SU-DHL-6 (cell line): ENCODE measurements around the gene SCO2.

ENCODE experiments used
- H2AFZ ChIP-seq: fragments of 200-600 bp; sonication (generic); 2 replicates; pipeline ENCODE4 v1.6.1; 2014; ENCODE audit warnings: low read depth, mild to moderate bottlenecking, moderate library complexity, mixed read lengths, antibody characterized with exemption, low read length; ENCODE audit not compliant: severe bottlenecking
- H3F3A ChIP-seq: fragments of 200-600 bp; shearing (Covaris generic); 2 replicates; pipeline ENCODE4 v1.6.0; 2016; ENCODE audit warnings: antibody characterized with exemption, mild to moderate bottlenecking; ENCODE audit not compliant: insufficient read depth
- H3K27ac ChIP-seq: fragments of 200-600 bp; sonication (generic); 2 replicates; pipeline ENCODE4 v1.5.1; 2016; ENCODE audit warnings: low read depth, mild to moderate bottlenecking, low read length, moderate library complexity, mixed read lengths
- H3K27me3 ChIP-seq: fragments of 200-600 bp; sonication (generic), shearing (Covaris generic); 2 replicates; pipeline ENCODE4 v1.6.0; 2014; ENCODE audit warnings: mild to moderate bottlenecking, low read length
- H3K36me3 ChIP-seq: fragments of 200-600 bp; sonication (generic); 2 replicates; pipeline ENCODE4 v1.6.1; 2014; ENCODE audit warnings: mild to moderate bottlenecking, low read length, mixed read lengths
- H3K4me2 ChIP-seq: fragments of 300-600, 200-600 bp; shearing (Covaris generic), sonication (generic); 2 replicates; pipeline ENCODE4 v1.6.0; 2014; ENCODE audit warnings: low read length, low read depth, mild to moderate bottlenecking; ENCODE audit not compliant: poor library complexity, severe bottlenecking
- H3K4me3 ChIP-seq: fragments of 200-600 bp; sonication (generic); 2 replicates; pipeline ENCODE4 v1.5.1; 2014; ENCODE audit warnings: antibody characterized with exemption, low read length, mild to moderate bottlenecking, mixed read lengths; ENCODE audit not compliant: insufficient read depth, poor library complexity, severe bottlenecking
- H3K79me2 ChIP-seq: fragments of 200-600 bp; sonication (generic); 2 replicates; pipeline ENCODE4 v1.6.1; 2014; ENCODE audit warnings: mild to moderate bottlenecking, low read length, moderate library complexity; ENCODE audit not compliant: insufficient read depth
- H3K9ac ChIP-seq: fragments of 200-600 bp; sonication (generic); 2 replicates; pipeline ENCODE4 v1.7.0; 2014; ENCODE audit warnings: mild to moderate bottlenecking, low read length
- H3K9me2 ChIP-seq: fragments of 200-600 bp; sonication (generic); replicated peaks from 2 replicates; pipeline ENCODE4 v1.6.1; 2014; ENCODE audit warnings: low read length; ENCODE audit not compliant: insufficient read depth
- H3K9me3 ChIP-seq: fragments of 200-600 bp; sonication (generic); 2 replicates; pipeline ENCODE4 v1.6.1; 2014; ENCODE audit warnings: low read length, mixed read lengths; ENCODE audit not compliant: insufficient read depth
- H4K20me1 ChIP-seq: fragments of 200-600 bp; sonication (generic); 2 replicates; pipeline ENCODE4 v1.6.1; 2014; ENCODE audit warnings: low read depth, mild to moderate bottlenecking, antibody characterized with exemption, low read length, moderate library complexity, mixed read lengths
- CTCF ChIP-seq: fragments of 200-600 bp; sonication (generic); IDR thresholded peaks from one replicate; pipeline ENCODE4 v1.5.1; 2017; ENCODE audit warnings: antibody characterized with exemption, mild to moderate bottlenecking, low read length, moderate library complexity; ENCODE audit not compliant: insufficient read depth, poor library complexity, severe bottlenecking
- EZH2phosphoT487 ChIP-seq: fragments of 200-600 bp; sonication (generic), shearing (Covaris generic); conservative IDR thresholded peaks from 2 replicates; pipeline ENCODE4 v1.6.1; 2018; ENCODE audit warnings: mild to moderate bottlenecking, antibody characterized with exemption, low read length, moderate library complexity, mixed read lengths

The SCO2 gene

GRCh38 chr22:50474710-50475651 lies 50.4 kb downstream of the SCO2 start, which contains the start of gene SBF1:
Gene SBF1, minus strand, starts transcription at chr22:50475035. Its CDS starts 195 bp downstream, at chr22:50474840.
- H4K20me1 ChIP-seq = no peaks in the 10 kb centered on the region; the same call in 1 of the 2 replicates
- peaks cover 33% of the 10 kb centered on the region for H3F3A ChIP-seq
- no peaks in the 10 kb centered on the region for H3K9me3 ChIP-seq
- H3K4me3 ChIP-seq = peak within 1 kb of the TSS; percentile 74
- peak within 1 kb of the TSS; percentile 93 for H2AFZ ChIP-seq
- H3K79me2 ChIP-seq = peaks cover 39% of the 10 kb centered on the region
- no peaks in the 10 kb centered on the region for H3K9me2 ChIP-seq
- no peak for TF ChIP-seq CTCF
- TF ChIP-seq EZH2phosphoT487 = no peak
- no peaks in the 10 kb centered on the region for H3K36me3 ChIP-seq
- H3K9ac ChIP-seq = peak within 1 kb of the TSS; percentile 78
- no peaks in the 10 kb centered on the region for H3K27me3 ChIP-seq
- peak within 1 kb of the TSS; percentile 79 for H3K4me2 ChIP-seq
- peak within 1 kb of the TSS; percentile 99 for H3K27ac ChIP-seq

GRCh38 chr22:50473855-50474671 lies 51.3 kb downstream of the SCO2 start:
- Histone ChIP-seq H3K27ac (peak overlapping the region; percentile 99), H3K4me2 (peak overlapping the region; percentile 79), H4K20me1 (no peaks in the 10 kb centered on the region; the same call in 1 of the 2 replicates), H3K79me2 (peaks cover 42% of the 10 kb centered on the region), H3K9me2 (no peaks in the 10 kb centered on the region), H3K9me3 (no peaks in the 10 kb centered on the region), H3K27me3 (no peaks in the 10 kb centered on the region), H2AFZ (no peak overlapping the region), H3K36me3 (no peaks in the 10 kb centered on the region), H3K9ac (peak overlapping the region; percentile 78), H3F3A (peaks cover 33% of the 10 kb centered on the region), H3K4me3 (peak overlapping the region; percentile 74)
- TF ChIP-seq EZH2phosphoT487 (no peak), CTCF (no peak)
